Testis (tissue), 3 donors: ENCODE data around the gene SMIM26. TPM values are rescaled to one million over a fixed set of nuclear protein-coding genes. Genes with fewer than 3 reads are reported as not detected.

Experiments
- DNase-seq: peaks from one replicate; pipeline ENCODE4 v3.0.0-alpha.2; 2019
- H3K27ac ChIP-seq, 2 donors: fragments of 200-600 bp; sonication (generic); one replicate each; pipeline ENCODE4 v1.5.1; 2019
- H3K27me3 ChIP-seq: fragments of 200-600 bp; sonication (generic); one replicate; pipeline ENCODE4 v1.5.1; 2019
- H3K36me3 ChIP-seq: fragments of 200-600 bp; sonication (generic); one replicate; pipeline ENCODE4 v1.5.1; 2017; ENCODE audit warnings: low read depth; ENCODE audit errors: missing control alignments
- H3K4me1 ChIP-seq: fragments of 200-600 bp; sonication (generic); one replicate; pipeline ENCODE4 v1.5.1; 2019
- H3K4me3 ChIP-seq, 2 donors: fragments of 200-600 bp; sonication (generic); one replicate each; pipeline ENCODE4 v1.5.1; 2017 to 2019
- H3K9me3 ChIP-seq: fragments of 200-600 bp; sonication (generic); one replicate; pipeline ENCODE4 v1.5.1; 2017
- CTCF ChIP-seq, 3 experiments: fragments of 450-650 bp in 2 of 3; fragments of 200-600 bp in 1 of 3; sonication (generic) in 1 of 3; IDR thresholded peaks; one replicate each; pipeline ENCODE4 v1.5.1; 2016 to 2019; ENCODE audit warnings: antibody characterized with exemption in 3 of 3, mild to moderate bottlenecking in 2 of 3, moderate library complexity in 1 of 3
- POLR2A ChIP-seq: fragments of 450-650 bp; IDR thresholded peaks from one replicate; pipeline ENCODE4 v1.6.1; 2017; ENCODE audit warnings: antibody characterized with exemption, mild to moderate bottlenecking, moderate library complexity
- WGBS, 2 donors: methylation state at CpG; one replicate each; pipeline ENCODE4 v1.1.5; 2018; 5-methylcytosine and 5-hydroxymethylcytosine counted together
- intact Hi-C: fragments of 100-400 bp; cut with DNase I; formaldehyde crosslinking; loops from one replicate; pipeline ENCODE4 v1.15.1; 2023; ENCODE audit warnings: low total_unique reads
- polyA plus RNA-seq: library from polyadenylated mRNA; stranded (reverse); fragments of 350-450 nt; fragmentation: Illumina TruSeq; extraction: RNeasy Lipid Tissue Mini Kit (QIAGEN cat#74804); gene quantifications from one replicate; pipeline ENCODE4 v1.2.3, GENCODE V29; 2014; ENCODE audit warnings: low read depth, low replicate concordance; ENCODE audit not compliant: insufficient read depth
- total RNA-seq, 2 donors: library from RNA; depleted of rRNA; stranded (reverse); fragments of >200 nt; gene quantifications; one replicate each; pipeline ENCODE4 v1.2.3, GENCODE V29; 2016

SMIM26 gene
- total and polyA plus RNA-seq, 3 donors from 2014 or later, result 69.6 to 98.0 (median 87.4) TPM

- Histone ChIP-seq H3K9me3 (no peaks in the 10 kb centered on the region), H3K4me1 (no peaks in the 10 kb centered on the region), H3K36me3 (no peaks in the 10 kb centered on the region), H3K27ac (no peak overlapping the region), H3K4me3 (no peak overlapping the region), H3K27me3 (no peaks in the 10 kb centered on the region)
- no peak for DNase-seq
- intact Hi-C loops, result no loop called here
- TF ChIP-seq CTCF (IDR thresholded peaks at IDR 0.05) (no peak), POLR2A (no peak)
- WGBS, 2 donors, result 79 to 95% methylated on average over 6 of the region's 6 CpGs
Observed at GRCh38 chr20:18533978-18534644, 33.1 kb upstream of the SMIM26 start.

- Histone ChIP-seq H3K4me1 (no peaks in the 10 kb centered on the region), H3K27ac (no peak overlapping the region), H3K27me3 (no peaks in the 10 kb centered on the region), H3K9me3 (no peaks in the 10 kb centered on the region), H3K4me3 (no peak overlapping the region), H3K36me3 (no peaks in the 10 kb centered on the region)
- DNase-seq, result no peak
- intact Hi-C loops, result no loop called here
- TF ChIP-seq CTCF (IDR thresholded peaks at IDR 0.05) (no peak), POLR2A (no peak)
- WGBS, 2 donors, result 91 to 92% methylated on average over 2 of the region's 2 CpGs
Observed at GRCh38 chr20:18537651-18538050, 29.6 kb upstream of the SMIM26 start.

- WGBS, 2 donors, result 91 to 94% methylated on average over 5 of the region's 5 CpGs
- H3K4me1 ChIP-seq, result no peaks in the 10 kb centered on the region
- intact Hi-C loops, result no loop called here
- H3K27ac ChIP-seq, result no peak overlapping the region
- no peaks in the 10 kb centered on the region for H3K36me3 ChIP-seq
- H3K9me3 ChIP-seq, result no peaks in the 10 kb centered on the region
- H3K27me3 ChIP-seq, result no peaks in the 10 kb centered on the region
- no peak for DNase-seq
- H3K4me3 ChIP-seq, result no peak overlapping the region
- no peak for TF ChIP-seq CTCF (IDR thresholded peaks at IDR 0.05)
Observed at GRCh38 chr20:18541741-18542140, 25.5 kb upstream of the SMIM26 start.

GRCh38 chr20:18543216-18543615 lies 24.0 kb upstream of the SMIM26 start:
- no peak for DNase-seq
- Histone ChIP-seq H3K9me3 (no peaks in the 10 kb centered on the region), H3K4me1 (no peaks in the 10 kb centered on the region), H3K36me3 (no peaks in the 10 kb centered on the region), H3K27ac (no peak overlapping the region), H3K27me3 (no peaks in the 10 kb centered on the region), H3K4me3 (no peak overlapping the region)
- intact Hi-C loops, result no loop called here
- WGBS, 2 donors, result 92 to 95% methylated on average over 4 of the region's 4 CpGs
- TF ChIP-seq POLR2A (no peak), CTCF (IDR thresholded peaks at IDR 0.05) (no peak)

- DNase-seq, result no peak
- TF ChIP-seq CTCF (IDR thresholded peaks at IDR 0.05) (no peak), POLR2A (no peak)
- intact Hi-C loops, result no loop called here
- Histone ChIP-seq H3K27ac (no peak overlapping the region), H3K9me3 (no peaks in the 10 kb centered on the region), H3K36me3 (no peaks in the 10 kb centered on the region), H3K4me3 (no peak overlapping the region), H3K27me3 (no peaks in the 10 kb centered on the region), H3K4me1 (no peaks in the 10 kb centered on the region)
- 85 to 92% methylated on average over 7 of the region's 7 CpGs for WGBS, 2 donors
Observed at GRCh38 chr20:18543932-18544331, 23.3 kb upstream of the SMIM26 start.
